NB4 (cell line): ENCODE data around the gene RASA2.

ENCODE experiments used
- POLR2A ChIP-seq: IDR thresholded peaks from 2 replicates; pipeline ENCODE4 v1.6.1; 2011; ENCODE audit warnings: mild to moderate bottlenecking; ENCODE audit not compliant: insufficient read length; ENCODE audit errors: extremely low read depth
- TF ChIP-seq, protein P1 (sequence below): IDR thresholded peaks from one replicate; pipeline ENCODE4 v1.5.1; 2012; ENCODE audit warnings: low read depth, low read length

DNA sequence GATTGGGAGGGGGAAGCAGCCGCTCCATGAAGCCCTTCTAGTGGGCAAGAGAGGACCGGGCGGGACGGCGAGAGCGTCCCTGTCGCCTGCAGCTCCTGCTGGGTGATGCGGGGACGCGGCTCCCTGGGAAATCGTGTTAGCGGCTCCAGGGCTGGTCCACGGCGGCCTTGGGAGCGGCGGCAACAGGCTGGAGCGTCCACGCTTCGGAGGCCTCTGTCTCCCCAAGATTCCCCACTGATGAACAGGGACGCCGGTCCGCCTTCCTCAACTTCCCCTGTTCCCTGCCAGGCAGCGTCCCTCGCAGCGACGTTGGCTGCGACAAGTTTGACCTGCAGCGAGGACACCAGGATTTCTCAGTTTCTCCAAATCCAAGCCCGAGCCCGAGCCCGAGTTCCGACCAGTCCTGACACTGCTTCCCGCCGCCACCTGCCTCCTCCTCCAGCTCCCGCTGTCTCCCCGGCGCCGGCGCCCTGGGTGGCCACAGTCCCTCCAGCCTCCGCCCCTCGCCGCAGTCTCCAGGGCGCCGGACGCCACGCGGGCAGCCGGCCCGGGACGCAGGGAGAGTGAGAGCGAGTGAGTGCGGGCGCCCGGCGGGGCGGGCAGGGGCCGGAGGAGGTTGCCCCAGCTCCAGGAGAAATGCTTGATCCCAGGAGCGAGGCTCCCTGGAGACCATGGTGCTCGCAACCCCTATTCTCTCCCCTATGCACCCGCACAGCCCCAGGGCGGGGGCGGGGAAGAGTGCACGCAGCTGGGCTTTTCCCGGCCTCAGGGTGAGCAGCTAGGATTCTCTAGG lies 173.2 kb downstream of the RASA2 start:
- TF ChIP-seq, protein P1, sequence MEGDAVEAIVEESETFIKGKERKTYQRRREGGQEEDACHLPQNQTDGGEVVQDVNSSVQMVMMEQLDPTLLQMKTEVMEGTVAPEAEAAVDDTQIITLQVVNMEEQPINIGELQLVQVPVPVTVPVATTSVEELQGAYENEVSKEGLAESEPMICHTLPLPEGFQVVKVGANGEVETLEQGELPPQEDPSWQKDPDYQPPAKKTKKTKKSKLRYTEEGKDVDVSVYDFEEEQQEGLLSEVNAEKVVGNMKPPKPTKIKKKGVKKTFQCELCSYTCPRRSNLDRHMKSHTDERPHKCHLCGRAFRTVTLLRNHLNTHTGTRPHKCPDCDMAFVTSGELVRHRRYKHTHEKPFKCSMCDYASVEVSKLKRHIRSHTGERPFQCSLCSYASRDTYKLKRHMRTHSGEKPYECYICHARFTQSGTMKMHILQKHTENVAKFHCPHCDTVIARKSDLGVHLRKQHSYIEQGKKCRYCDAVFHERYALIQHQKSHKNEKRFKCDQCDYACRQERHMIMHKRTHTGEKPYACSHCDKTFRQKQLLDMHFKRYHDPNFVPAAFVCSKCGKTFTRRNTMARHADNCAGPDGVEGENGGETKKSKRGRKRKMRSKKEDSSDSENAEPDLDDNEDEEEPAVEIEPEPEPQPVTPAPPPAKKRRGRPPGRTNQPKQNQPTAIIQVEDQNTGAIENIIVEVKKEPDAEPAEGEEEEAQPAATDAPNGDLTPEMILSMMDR = no peak
- no peak for TF ChIP-seq POLR2A
